HG03060 (cell line): ENCODE data around the gene BTF3L4.
"Not testable (repeated sequence)": the region's sequence is repeated elsewhere in the genome, so short reads cannot be mapped to it uniquely, and the experiment has no call there.

Experiments used
- ATAC-seq: cut with Tn5 transposase; IDR thresholded peaks from one replicate; pipeline ENCODE4 v1.9.1; 2021; ENCODE audit warnings: low read depth, moderate number of reproducible peaks; ENCODE audit not compliant: unreplicated experiment

The BTF3L4 gene

GRCh38 chr1:52056163-52056936 is at the start of gene BTF3L4:
TSS of gene BTF3L4 (plus strand) at chr1:52056295. CDS start at chr1:52059848, 3,553 bp downstream.
- ATAC-seq, result peak; percentile 45

DNA sequence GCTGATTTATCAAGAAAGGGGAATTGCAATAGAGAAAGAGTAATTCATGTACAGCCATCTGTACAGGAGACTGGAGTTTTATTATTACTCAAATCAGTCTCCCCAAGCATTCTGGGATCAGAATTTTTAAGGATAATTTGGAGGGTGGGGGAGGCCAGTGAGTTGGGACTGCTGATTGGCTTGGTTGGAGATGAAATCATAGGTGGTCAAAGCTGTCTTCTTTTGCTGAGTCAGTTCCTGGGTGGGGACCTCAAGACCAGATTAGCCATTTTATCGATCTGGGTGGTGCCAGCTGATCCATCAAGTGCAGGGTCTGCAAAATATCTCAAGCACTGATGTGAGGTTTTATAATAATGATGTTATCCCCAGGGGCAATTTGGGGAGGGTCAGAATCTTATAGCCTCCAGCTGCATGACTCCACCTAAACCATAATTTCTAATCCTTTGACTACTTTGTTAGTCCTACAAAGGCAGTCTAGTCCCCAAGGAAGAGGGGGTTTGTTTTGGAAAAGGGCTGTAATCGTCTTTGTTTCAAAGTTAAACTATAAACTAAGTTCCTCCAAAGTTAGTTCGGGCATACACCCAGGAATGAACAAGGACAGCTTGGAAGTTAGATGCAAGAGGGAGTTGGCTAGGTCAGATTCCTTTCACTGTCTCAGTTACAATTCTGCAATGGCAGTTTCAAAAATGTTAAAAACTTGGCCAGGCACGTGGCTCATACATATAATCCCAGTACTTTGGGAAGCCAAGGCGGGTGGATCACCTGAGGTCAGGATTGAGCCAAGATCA is 48.7 kb upstream of the BTF3L4 start:
- ATAC-seq, result no peak

DNA sequence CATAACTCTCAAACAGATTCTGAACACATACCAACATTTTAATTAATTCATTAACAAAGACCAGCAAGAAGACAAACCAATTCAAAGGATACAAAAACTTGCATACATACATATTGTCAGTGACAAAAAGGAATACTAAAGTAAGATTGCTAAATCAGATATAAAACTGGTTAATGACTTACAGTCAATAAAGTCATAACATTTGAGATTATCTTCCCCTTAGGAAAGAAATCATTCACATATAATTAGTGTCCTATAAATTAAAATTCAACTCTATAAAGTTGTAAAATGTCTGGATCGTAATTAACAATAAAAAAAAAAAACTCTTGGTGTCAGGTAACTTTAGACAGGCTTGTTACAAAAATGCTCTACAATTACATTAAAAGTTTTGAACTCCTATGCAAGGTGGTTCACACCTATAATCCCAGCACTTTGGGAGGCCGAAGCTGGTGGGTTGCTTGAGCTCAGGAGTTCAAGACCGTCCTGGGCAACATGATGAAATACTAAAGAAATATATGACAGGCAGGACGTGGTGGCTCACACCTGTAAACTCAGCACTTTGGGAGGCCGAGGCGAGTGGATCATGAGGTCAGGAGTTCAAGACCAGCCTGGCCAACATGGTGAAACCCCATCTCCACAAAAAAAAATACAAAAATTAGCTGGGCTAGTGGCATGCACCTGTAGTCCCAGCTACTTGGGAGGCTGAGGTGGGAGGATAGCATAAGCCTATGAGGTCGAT is 47.9 kb upstream of the BTF3L4 start:
- ATAC-seq, result no peak

DNA sequence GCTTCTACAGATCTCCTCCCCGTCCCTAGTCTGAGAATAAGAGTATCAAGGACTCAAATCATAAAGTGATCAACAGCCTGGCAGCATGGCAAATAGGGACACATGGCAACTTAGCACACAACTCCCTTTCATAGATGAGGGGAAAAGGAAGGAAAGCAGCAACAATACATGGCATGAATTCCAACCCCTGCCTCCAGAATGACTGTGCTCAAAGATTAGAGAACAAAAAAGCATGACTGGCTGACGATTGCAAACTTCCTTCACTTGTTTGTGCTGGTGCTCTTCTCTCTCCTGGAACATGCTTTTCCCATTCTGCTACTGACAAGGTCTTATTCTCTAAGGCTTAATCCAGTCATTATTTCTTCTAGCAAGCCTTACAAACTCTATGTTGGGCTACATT is 34.0 kb upstream of the BTF3L4 start:
- ATAC-seq, result no peak

GRCh38 chr1:52026278-52026677 is 29.8 kb upstream of the BTF3L4 start:
- ATAC-seq, result no peak

DNA sequence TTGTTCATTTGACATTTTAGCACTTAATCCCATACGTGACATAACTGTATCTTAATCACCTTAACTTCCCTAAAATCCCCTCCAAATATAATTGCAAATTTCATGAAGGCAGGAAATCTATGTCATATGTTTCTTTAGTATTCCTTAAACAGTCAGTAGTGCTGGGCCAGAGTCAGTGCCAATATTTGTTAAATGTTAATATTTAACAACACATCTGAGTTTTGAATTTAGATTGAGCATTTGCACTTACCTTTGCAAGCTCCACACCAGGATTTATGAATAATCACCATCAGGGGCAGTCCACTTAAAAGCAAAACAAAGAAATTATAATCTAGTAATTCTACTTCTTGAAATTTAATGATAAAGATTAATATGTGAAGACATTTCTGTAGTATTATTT is 27.8 kb upstream of the BTF3L4 start:
- ATAC-seq, result no peak

DNA sequence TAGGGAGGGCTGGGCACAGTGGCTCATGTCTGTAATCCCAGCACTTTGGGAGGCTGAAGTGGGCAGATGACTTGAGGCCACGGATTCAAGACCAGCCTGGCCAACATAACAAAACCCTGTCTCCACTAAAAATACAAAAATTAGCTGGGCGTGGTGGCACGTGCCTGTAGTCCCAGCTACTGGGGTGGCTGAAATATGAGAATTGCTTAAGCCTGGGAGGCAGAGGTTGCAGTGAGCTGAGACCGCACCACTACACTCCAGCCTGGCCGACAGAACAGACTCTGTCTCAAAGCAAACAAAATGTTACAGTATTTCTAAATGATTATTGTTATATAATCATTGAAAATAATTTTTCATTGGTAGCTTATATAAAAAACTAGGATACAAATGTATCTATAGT is 27.3 kb upstream of the BTF3L4 start:
- not testable (repeated sequence) for ATAC-seq

GRCh38 chr1:52032124-52032784 is 23.8 kb upstream of the BTF3L4 start:
- no peak for ATAC-seq

DNA sequence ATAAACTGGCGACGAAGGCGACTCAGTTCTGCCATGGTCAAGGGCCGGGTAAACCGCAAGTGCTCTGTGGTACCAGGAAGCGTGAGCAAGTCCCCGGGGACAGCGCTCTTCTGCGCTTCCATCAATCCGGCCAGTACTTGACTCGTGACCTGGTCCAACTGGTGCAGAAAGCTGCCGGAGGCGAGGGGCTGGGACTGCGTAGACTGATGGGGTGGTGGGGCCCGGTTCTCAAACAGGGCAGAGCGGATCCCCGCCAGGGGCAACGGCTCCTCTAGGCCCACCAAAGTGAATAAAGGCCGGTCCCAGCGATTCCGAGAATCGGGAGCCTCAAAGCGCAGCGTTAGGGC is 23.3 kb upstream of the BTF3L4 start:
- no peak for ATAC-seq

- ATAC-seq, result peak; percentile 69
Measured at GRCh38 chr1:52033190-52034049, 22.7 kb upstream of the BTF3L4 start, which contains the start of gene KTI12. TSS of gene KTI12 (minus strand) at chr1:52033810. CDS start at chr1:52033761, 49 bp downstream.

DNA sequence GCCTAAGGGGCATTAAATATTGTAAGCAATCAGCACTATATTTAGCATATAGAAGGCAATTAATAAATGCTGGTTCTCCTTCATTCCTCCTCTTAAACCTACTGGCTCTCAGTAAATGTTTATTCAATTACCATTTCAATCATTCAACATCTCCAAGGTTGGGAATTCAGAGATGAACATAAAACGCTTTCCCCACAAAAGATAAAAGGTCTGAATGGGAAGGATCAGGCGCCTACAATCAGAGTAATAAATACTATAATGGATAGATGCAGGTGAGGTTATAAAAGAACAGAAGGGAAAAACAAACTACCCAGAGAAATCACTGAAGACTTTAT is 22.1 kb upstream of the BTF3L4 start:
- ATAC-seq, result no peak

DNA sequence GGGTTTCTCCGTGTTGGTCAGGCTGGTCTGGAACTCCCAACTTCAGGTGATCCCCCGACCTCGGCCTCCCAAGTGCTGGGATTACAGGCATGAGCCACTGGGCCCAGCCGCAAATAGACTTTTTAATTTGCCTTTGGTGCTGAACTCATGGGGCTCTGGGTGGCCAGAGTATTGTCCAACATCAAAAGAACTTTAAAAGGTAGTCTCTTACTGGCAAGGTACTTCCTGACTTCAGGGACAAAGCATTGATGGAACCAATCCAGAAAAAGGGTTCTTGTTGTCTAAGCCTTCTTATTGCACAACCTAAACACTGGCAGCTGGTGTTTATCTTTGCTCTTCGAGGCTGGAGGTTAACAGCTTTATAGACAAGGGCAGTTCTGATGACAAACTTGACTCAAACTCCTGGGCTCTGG is 18.7 kb upstream of the BTF3L4 start:
- ATAC-seq, result no peak

- no peak for ATAC-seq
Measured at GRCh38 chr1:52037909-52038308, 18.2 kb upstream of the BTF3L4 start.

GRCh38 chr1:52041551-52042185 is 14.4 kb upstream of the BTF3L4 start:
- ATAC-seq, result no peak

DNA sequence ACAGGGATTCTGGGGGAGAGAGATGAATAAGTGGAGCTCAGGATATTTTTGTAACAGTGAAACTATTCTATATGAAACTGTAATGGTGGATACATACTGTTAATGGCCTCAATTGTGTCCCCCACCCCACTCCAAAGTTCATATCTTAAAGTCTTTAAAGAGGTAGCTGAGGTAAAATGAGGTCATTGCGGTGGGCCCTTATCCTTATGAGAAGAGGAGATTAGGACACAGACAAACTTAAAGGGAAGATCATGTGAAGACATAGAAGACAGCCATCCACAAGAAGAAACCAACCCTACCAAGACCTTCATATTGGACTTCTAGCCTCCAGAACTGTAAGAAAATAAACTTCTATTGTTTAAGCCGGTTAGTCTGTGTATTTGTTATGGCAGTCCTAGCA is 10.9 kb upstream of the BTF3L4 start:
- no peak for ATAC-seq

- ATAC-seq, result not testable (repeated sequence)
Measured at GRCh38 chr1:52045666-52046195, 10.4 kb upstream of the BTF3L4 start.

DNA sequence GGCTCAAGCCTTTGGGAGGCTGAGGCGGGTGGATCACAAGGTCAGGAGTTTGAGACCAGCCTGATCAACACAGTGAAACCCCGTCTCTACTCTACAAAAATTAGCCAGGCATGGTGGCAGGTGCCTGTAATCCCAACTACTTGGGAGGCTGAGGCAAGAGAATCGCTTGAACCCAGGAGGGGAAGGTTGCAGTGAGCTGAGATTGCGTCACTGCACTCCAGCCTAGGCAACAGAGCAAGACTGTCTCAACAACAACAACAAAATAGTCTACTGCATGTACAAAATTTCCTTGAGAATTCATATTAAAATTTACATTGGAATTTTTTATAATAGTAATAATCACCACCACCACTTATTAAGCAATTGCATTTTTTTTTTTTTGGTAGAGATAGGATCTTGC is 6.8 kb upstream of the BTF3L4 start:
- not testable (repeated sequence) for ATAC-seq

GRCh38 chr1:52053862-52054261 is 2.2 kb upstream of the BTF3L4 start:
- ATAC-seq, result no peak

GRCh38 chr1:52054496-52055065 is 1.5 kb upstream of the BTF3L4 start:
- ATAC-seq, result no peak
